NCI-H1694 treated with DMSO at 0.1 percent for 48 hours (cell line): Measurements from ENCODE around the gene CDC14B.
"Not testable (repeated sequence)": the region's sequence is repeated elsewhere in the genome, so short reads cannot be mapped to it uniquely, and the experiment has no call there.

Source experiments
- DNase-seq: peaks from one replicate; lab custom pipeline; 2025; lab: John Stamatoyannopoulos, UW

CDC14B gene

GRCh38 chr9:96550659-96551058 is 69.0 kb downstream of the CDC14B start:
- DNase-seq = no peak

GRCh38 chr9:96543131-96543530 is 76.5 kb downstream of the CDC14B start:
- DNase-seq = not testable (repeated sequence)

- DNase-seq = no peak
Measured at GRCh38 chr9:96540106-96540505, 79.5 kb downstream of the CDC14B start.

GRCh38 chr9:96532173-96532572 is 87.5 kb downstream of the CDC14B start:
- no peak for DNase-seq

GRCh38 chr9:96524764-96525163 is 94.9 kb downstream of the CDC14B start:
- DNase-seq = no peak

- DNase-seq = no peak
Measured at GRCh38 chr9:96524045-96524444, 95.6 kb downstream of the CDC14B start.

- no peak for DNase-seq
Measured at GRCh38 chr9:96523374-96523773, 96.3 kb downstream of the CDC14B start.

GRCh38 chr9:96522366-96522765 is 97.3 kb downstream of the CDC14B start:
- DNase-seq = no peak

GRCh38 chr9:96519787-96520186 is 99.9 kb downstream of the CDC14B start:
- no peak for DNase-seq

- no peak for DNase-seq
Measured at GRCh38 chr9:96519095-96519494, 100.5 kb downstream of the CDC14B start.

GRCh38 chr9:96515621-96516470 is 103.8 kb downstream of the CDC14B start:
- DNase-seq = no peak

GRCh38 chr9:96514800-96515158 is 104.9 kb downstream of the CDC14B start:
- DNase-seq = no peak

GRCh38 chr9:96514108-96514799 is 105.4 kb downstream of the CDC14B start:
- no peak for DNase-seq

GRCh38 chr9:96513622-96514021 is 106.0 kb downstream of the CDC14B start:
- DNase-seq = no peak

- no peak for DNase-seq
Measured at GRCh38 chr9:96512240-96512639, 107.4 kb downstream of the CDC14B start.

- DNase-seq = no peak
Measured at GRCh38 chr9:96510258-96510657, 109.4 kb downstream of the CDC14B start.

- DNase-seq = no peak
Measured at GRCh38 chr9:96509848-96510247, 109.8 kb downstream of the CDC14B start.

- no peak for DNase-seq
Measured at GRCh38 chr9:96509026-96509425, 110.6 kb downstream of the CDC14B start.

- no peak for DNase-seq
Measured at GRCh38 chr9:96508227-96508940, 111.3 kb downstream of the CDC14B start.

- no peak for DNase-seq
Measured at GRCh38 chr9:96505316-96505991, 114.2 kb downstream of the CDC14B start.

GRCh38 chr9:96503918-96504317 is 115.7 kb downstream of the CDC14B start:
- DNase-seq = no peak

GRCh38 chr9:96503374-96503748 is 116.3 kb downstream of the CDC14B start:
- DNase-seq = not testable (repeated sequence)
